ENCODE data around the gene PARD6A. TPM values are rescaled to one million over a fixed set of nuclear protein-coding genes. Genes with fewer than 3 reads are reported as not detected.

Gene PARD6A
- total and polyA plus RNA-seq, 2 experiments from 2014 or later = 0.58 to 0.97 TPM

GRCh38 chr16:67674851-67675578 is 14.3 kb downstream of the PARD6A start:
- WGBS, 2 experiments (ENCODE audit: low coverage in 1 of 2, low lambda C conversion rate in 2 of 2, missing lambda C conversion rate in 2 of 2) = 93 to 95% methylated on average over 27 to 28 of the region's 28 CpGs
- no peak overlapping the region for H3K4me2 ChIP-seq (ENCODE audit: unreplicated experiment)
- H2AFZ ChIP-seq = no peak overlapping the region
- no peaks in the 10 kb centered on the region for H3K27me3 ChIP-seq (replicated peaks; ENCODE audit: insufficient read depth)
- no peaks in the 10 kb centered on the region for H3K9me2 ChIP-seq (ENCODE audit: insufficient read depth)
- H3K4me3 ChIP-seq = no peak overlapping the region
- H3K9ac ChIP-seq = no peak overlapping the region
- no peaks in the 10 kb centered on the region for H3K9me3 ChIP-seq (ENCODE audit: low read depth)
- H3K27ac ChIP-seq = no peak overlapping the region
- H3K79me2 ChIP-seq (ENCODE audit: insufficient read depth) = no peaks in the 10 kb centered on the region
- TF ChIP-seq EZH2 (IDR thresholded peaks at IDR 0.05; ENCODE audit: insufficient read depth, poor library complexity, severe bottlenecking) (no peak), EZH2phosphoT487 (IDR thresholded peaks at IDR 0.05; ENCODE audit: insufficient read depth, low read depth) (no peak)
- no peaks in the 10 kb centered on the region for H3K4me1 ChIP-seq (ENCODE audit: insufficient read depth)
- no peak for DNase-seq
- no peaks in the 10 kb centered on the region for H3K36me3 ChIP-seq (ENCODE audit: low read depth)
- H3F3A ChIP-seq (ENCODE audit: insufficient read depth) = no peaks in the 10 kb centered on the region
- in situ Hi-C loops (cut with MboI) = loop anchor here (10.0 kb wide), 1 partner anchor 130 kb away; the partner anchor contains the start of genes RANBP10 and TSNAXIP1
- no peaks in the 10 kb centered on the region for H4K20me1 ChIP-seq (ENCODE audit: insufficient read depth)

DNA sequence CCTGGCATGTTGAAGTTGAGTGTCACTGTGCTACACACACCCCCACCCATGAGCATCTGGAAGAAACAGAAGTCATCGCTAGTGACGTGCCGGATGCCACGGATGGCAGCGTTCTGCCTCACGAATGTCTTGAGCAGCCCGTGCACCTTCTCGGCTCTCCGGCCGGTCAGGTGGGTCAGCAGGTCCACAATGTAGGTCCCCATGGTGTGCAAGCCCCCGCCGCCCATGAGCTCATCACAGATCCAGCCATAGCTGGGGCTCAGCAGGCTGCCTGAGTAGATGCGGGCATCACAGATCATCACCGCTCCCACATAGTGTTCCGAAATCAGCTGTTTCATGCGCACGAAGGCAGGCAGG is 14.8 kb downstream of the PARD6A start:
- Histone ChIP-seq H3K27me3 (replicated peaks; ENCODE audit: insufficient read depth) (no peaks in the 10 kb centered on the region), H3F3A (ENCODE audit: insufficient read depth) (no peaks in the 10 kb centered on the region), H3K9me3 (ENCODE audit: low read depth) (no peaks in the 10 kb centered on the region), H3K4me3 (no peak overlapping the region), H3K36me3 (ENCODE audit: low read depth) (no peaks in the 10 kb centered on the region), H4K20me1 (ENCODE audit: insufficient read depth) (no peaks in the 10 kb centered on the region), H3K9ac (no peak overlapping the region), H3K9me2 (ENCODE audit: insufficient read depth) (no peaks in the 10 kb centered on the region), H2AFZ (no peak overlapping the region), H3K79me2 (ENCODE audit: insufficient read depth) (no peaks in the 10 kb centered on the region), H3K4me2 (ENCODE audit: unreplicated experiment) (no peak overlapping the region), H3K27ac (no peak overlapping the region), H3K4me1 (ENCODE audit: insufficient read depth) (no peaks in the 10 kb centered on the region)
- 95 to 98% methylated on average over 17 of the region's 17 CpGs for WGBS, 2 experiments (ENCODE audit: low coverage in 1 of 2, low lambda C conversion rate in 2 of 2, missing lambda C conversion rate in 2 of 2)
- in situ Hi-C loops (cut with MboI) = loop anchor here (10.0 kb wide), 1 partner anchor 129 kb away; the partner anchor contains the start of genes RANBP10 and TSNAXIP1
- TF ChIP-seq EZH2phosphoT487 (IDR thresholded peaks at IDR 0.05; ENCODE audit: insufficient read depth, low read depth) = no peak
- TF ChIP-seq EZH2 (IDR thresholded peaks at IDR 0.05; ENCODE audit: insufficient read depth, poor library complexity, severe bottlenecking) = no peak
- DNase-seq = no peak

DNA sequence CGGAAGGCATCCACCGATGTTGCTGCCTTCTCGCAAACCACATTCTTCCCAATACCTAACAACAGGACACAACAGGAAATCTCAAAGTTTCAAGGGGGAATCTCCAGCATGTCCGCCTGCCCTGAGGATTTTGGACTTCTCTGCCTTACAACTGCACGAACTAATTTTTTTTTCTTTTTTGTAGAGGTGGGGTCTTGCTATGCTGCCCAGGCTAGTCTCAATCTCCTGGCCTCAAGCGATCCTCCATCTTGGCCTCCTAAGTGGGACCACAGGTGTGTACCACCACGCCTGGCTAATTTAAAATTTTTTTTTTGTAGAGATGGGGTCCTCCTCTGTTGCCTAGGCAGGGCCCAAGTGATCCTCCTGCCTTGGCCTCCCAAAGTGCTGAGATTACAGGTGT is 15.2 kb downstream of the PARD6A start:
- no peaks in the 10 kb centered on the region for H3K79me2 ChIP-seq (ENCODE audit: insufficient read depth)
- no peak overlapping the region for H3K4me2 ChIP-seq (ENCODE audit: unreplicated experiment)
- TF ChIP-seq EZH2 (IDR thresholded peaks at IDR 0.05; ENCODE audit: insufficient read depth, poor library complexity, severe bottlenecking) (no peak), EZH2phosphoT487 (IDR thresholded peaks at IDR 0.05; ENCODE audit: insufficient read depth, low read depth) (no peak)
- H2AFZ ChIP-seq = no peak overlapping the region
- no peak overlapping the region for H3K27ac ChIP-seq
- in situ Hi-C loops (cut with MboI) = loop anchor here (10.0 kb wide), 1 partner anchor 129 kb away; the partner anchor contains the start of genes RANBP10 and TSNAXIP1
- H3K4me3 ChIP-seq = no peak overlapping the region
- no peaks in the 10 kb centered on the region for H3K4me1 ChIP-seq (ENCODE audit: insufficient read depth)
- H3K9me3 ChIP-seq (ENCODE audit: low read depth) = no peaks in the 10 kb centered on the region
- H3K27me3 ChIP-seq (replicated peaks; ENCODE audit: insufficient read depth) = no peaks in the 10 kb centered on the region
- 97 to 98% methylated on average over 7 of the region's 7 CpGs for WGBS, 2 experiments (ENCODE audit: low coverage in 1 of 2, low lambda C conversion rate in 2 of 2, missing lambda C conversion rate in 2 of 2)
- H3K9me2 ChIP-seq (ENCODE audit: insufficient read depth) = no peaks in the 10 kb centered on the region
- no peaks in the 10 kb centered on the region for H3K36me3 ChIP-seq (ENCODE audit: low read depth)
- DNase-seq = no peak
- H4K20me1 ChIP-seq (ENCODE audit: insufficient read depth) = no peaks in the 10 kb centered on the region
- no peak overlapping the region for H3K9ac ChIP-seq
- no peaks in the 10 kb centered on the region for H3F3A ChIP-seq (ENCODE audit: insufficient read depth)

GRCh38 chr16:67676516-67676915 is 15.8 kb downstream of the PARD6A start:
- Histone ChIP-seq H3K4me2 (ENCODE audit: unreplicated experiment) (no peak overlapping the region), H3K27me3 (replicated peaks; ENCODE audit: insufficient read depth) (no peaks in the 10 kb centered on the region), H2AFZ (no peak overlapping the region), H3K9me3 (ENCODE audit: low read depth) (no peaks in the 10 kb centered on the region), H3K27ac (no peak overlapping the region), H3K79me2 (ENCODE audit: insufficient read depth) (no peaks in the 10 kb centered on the region), H3K36me3 (ENCODE audit: low read depth) (no peaks in the 10 kb centered on the region), H3K4me3 (no peak overlapping the region), H3K9ac (no peak overlapping the region), H3K4me1 (ENCODE audit: insufficient read depth) (no peaks in the 10 kb centered on the region), H4K20me1 (ENCODE audit: insufficient read depth) (no peaks in the 10 kb centered on the region), H3F3A (ENCODE audit: insufficient read depth) (no peaks in the 10 kb centered on the region), H3K9me2 (ENCODE audit: insufficient read depth) (no peaks in the 10 kb centered on the region)
- in situ Hi-C loops (cut with MboI) = loop anchor here (10.0 kb wide), 1 partner anchor 128 kb away; the partner anchor contains the start of genes RANBP10 and TSNAXIP1
- 92 to 98% methylated on average over 4 of the region's 4 CpGs for WGBS, 2 experiments (ENCODE audit: low coverage in 1 of 2, low lambda C conversion rate in 2 of 2, missing lambda C conversion rate in 2 of 2)
- DNase-seq = no peak
- TF ChIP-seq EZH2phosphoT487 (IDR thresholded peaks at IDR 0.05; ENCODE audit: insufficient read depth, low read depth) (no peak), EZH2 (IDR thresholded peaks at IDR 0.05; ENCODE audit: insufficient read depth, poor library complexity, severe bottlenecking) (no peak)

All from GM23248 (cell line).